Lower leg skin (tissue), 4 donors: Measurements from ENCODE around the gene HOXA5. TPM values are rescaled to one million over a fixed set of nuclear protein-coding genes. Genes with fewer than 3 reads are reported as not detected.

Source experiments
- DNase-seq, 2 donors: peaks; one replicate each; pipeline ENCODE4 v3.0.0-alpha.2; 2019; ENCODE audit warnings: low spot score in 2 of 2
- H3K4me3 ChIP-seq: fragments of 200-600 bp; sonication (generic); 2 replicates; pipeline ENCODE4 v1.5.1; 2017; ENCODE audit warnings: mild to moderate bottlenecking, low read depth; ENCODE audit not compliant: poor library complexity, severe bottlenecking
- CTCF ChIP-seq, 3 donors: fragments of 450-650 bp; IDR thresholded peaks; one replicate each; pipeline ENCODE4 v1.5.1; 2016; ENCODE audit warnings: antibody characterized with exemption in 3 of 3, mild to moderate bottlenecking in 3 of 3, moderate library complexity in 2 of 3
- POLR2A ChIP-seq, 2 donors: fragments of 450-650 bp; IDR thresholded peaks; one replicate each; pipeline ENCODE4 v1.6.1; 2016 to 2017; ENCODE audit warnings: antibody characterized with exemption in 2 of 2, mild to moderate bottlenecking in 1 of 2, moderate library complexity in 1 of 2
- WGBS, 2 donors: methylation state at CpG; one replicate each; pipeline ENCODE4 v1.1.5; 2018; 5-methylcytosine and 5-hydroxymethylcytosine counted together
- intact Hi-C: fragments of 100-400 bp; cut with DNase I; formaldehyde crosslinking; loops from one replicate; pipeline ENCODE4 v1.15.0; 2023; ENCODE audit warnings: low total_unique reads
- total RNA-seq, 4 donors: library from RNA; depleted of rRNA; stranded (reverse); fragments of >200 nt; gene quantifications; one replicate each; pipeline ENCODE4 v1.1.0, GENCODE V29; 2016

HOXA5 gene
- total RNA-seq, 4 donors from 2014 or later: 5.1 to 15.1 (median 6.1) TPM

GRCh38 chr7:27141137-27141922 lies 2.2 kb downstream of the HOXA5 start:
- WGBS, 2 donors: 82 to 89% methylated on average over 18 of the region's 18 CpGs
- TF ChIP-seq POLR2A (IDR thresholded peaks at IDR 0.05) (no peak), CTCF (IDR thresholded peaks at IDR 0.05) (no peak)
- intact Hi-C loops: loop anchor here (5.0 kb wide), 1 partner anchor 289 kb away; no protein-coding TSS in a partner anchor
- H3K4me3 ChIP-seq: no peak overlapping the region
- peak in 1 of 2 donors; percentile 28 for DNase-seq

DNA sequence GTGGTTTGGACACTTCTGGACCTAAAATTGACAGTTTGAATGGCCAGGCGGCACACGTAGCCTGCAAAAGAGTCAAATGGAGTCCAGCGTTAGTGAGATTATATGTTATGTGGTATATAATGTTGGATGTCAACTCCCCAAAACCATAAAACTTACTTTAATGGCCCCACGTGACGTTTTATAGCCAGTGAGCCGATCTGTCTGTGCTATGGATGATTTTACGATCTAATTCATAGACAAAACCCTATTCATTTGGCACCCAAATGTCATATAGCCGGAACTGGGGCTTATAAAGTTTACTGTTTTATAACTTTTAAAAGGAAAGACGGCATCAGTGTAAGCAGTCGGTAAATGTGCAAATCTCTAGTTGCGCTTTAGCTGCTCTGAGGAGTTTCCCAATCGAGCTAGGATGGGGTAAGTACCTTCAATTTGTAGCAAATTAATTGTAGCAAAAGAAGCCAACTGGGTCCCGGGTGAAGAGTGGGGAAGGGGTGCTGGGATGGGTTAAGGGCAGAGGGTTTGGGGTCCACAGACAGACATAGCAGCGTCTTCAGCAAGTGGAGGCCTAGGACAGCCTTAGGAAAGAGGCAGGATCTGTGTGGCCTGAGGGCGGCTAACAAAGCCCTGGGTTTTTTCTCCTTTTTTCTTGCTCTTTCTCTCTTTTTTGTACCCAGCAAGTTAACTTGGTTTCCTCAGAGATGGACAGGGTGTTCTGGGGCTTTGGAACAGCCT lies 3.2 kb downstream of the HOXA5 start:
- DNase-seq: peak in 1 of 2 donors; percentile 42
- TF ChIP-seq CTCF (IDR thresholded peaks at IDR 0.05) (no peak), POLR2A (IDR thresholded peaks at IDR 0.05) (no peak)
- WGBS, 2 donors: 87 to 89% methylated on average over 15 of the region's 15 CpGs
- H3K4me3 ChIP-seq: no peak overlapping the region
- intact Hi-C loops: loop anchor here (5.0 kb wide), 1 partner anchor 288 kb away; no protein-coding TSS in a partner anchor

DNA sequence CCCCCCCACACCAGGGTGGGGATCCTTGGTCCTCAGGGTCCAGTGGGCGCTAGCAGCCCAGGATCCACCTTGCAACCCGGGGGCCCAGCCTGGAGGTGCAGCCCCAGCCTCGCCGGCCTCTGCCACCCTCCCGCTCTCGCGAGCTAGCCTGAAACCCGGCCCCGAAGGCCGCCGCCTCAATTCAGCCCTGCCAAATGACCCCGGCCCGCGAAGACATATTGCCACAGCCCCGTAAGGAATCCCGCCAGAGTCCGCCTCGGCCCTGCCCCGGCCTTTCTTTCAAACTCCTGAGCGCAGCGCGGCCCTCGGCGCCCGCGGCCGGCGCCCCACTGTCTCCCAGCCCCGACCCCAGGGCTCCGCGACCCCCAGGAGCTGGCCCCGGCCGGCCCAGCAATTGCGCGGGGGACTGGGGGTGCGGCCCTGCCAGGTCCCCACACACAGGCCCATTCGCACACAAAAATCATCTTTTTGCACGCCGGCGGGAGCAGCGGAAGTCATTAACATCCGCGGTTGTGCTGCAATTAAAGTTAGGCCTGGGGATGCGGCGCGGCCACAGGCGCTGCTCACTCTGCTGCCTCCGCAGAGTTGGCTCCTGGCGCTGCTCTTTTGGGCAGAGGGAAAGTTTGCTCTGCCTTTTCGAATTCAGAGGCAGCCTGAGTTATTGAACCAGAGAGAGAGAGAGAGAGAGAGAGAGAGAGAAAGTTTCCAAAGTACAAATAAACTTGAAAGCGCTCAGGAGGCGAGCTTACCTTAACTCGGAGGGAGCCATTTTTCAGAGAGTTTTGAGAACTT lies 4.0 kb downstream of the HOXA5 start:
- no peak for TF ChIP-seq POLR2A (IDR thresholded peaks at IDR 0.05)
- no peak for TF ChIP-seq CTCF (IDR thresholded peaks at IDR 0.05)
- DNase-seq: peak in 1 of 2 donors; percentile 86
- no peak overlapping the region for H3K4me3 ChIP-seq
- intact Hi-C loops: loop anchor here (5.0 kb wide), 1 partner anchor 287 kb away; no protein-coding TSS in a partner anchor
- 89 to 94% methylated on average over 52 to 53 of the region's 53 CpGs for WGBS, 2 donors

DNA sequence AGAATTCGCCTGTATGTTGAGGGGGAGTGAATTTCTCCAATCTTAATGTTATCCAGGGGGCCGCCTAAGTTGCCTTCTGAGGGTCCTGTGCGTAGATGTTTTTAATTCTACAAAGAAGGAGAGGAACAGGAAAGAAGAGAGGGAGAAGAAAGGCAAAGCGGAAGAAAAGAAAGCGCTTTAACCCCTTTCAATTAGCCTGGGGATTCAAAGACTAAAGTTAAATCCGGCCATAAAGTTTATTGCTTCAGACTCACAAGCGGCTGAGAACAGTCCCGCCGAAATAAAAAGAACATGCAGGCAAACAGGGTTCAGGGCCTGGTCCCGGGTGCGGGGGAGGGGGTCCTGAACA lies 4.5 kb downstream of the HOXA5 start:
- 79 to 88% methylated on average over 11 of the region's 11 CpGs for WGBS, 2 donors
- TF ChIP-seq POLR2A (IDR thresholded peaks at IDR 0.05): no peak
- TF ChIP-seq CTCF (IDR thresholded peaks at IDR 0.05): no peak
- no peak overlapping the region for H3K4me3 ChIP-seq
- intact Hi-C loops: no loop called here
- DNase-seq: no peak

- H3K4me3 ChIP-seq: no peak overlapping the region
- no peak for DNase-seq
- TF ChIP-seq CTCF (IDR thresholded peaks at IDR 0.05) (no peak), POLR2A (IDR thresholded peaks at IDR 0.05) (no peak)
- WGBS, 2 donors: 84 to 97% methylated on average over 1 of the region's 1 CpG
- intact Hi-C loops: no loop called here
These were observed 5.0 kb downstream of the HOXA5 start for GRCh38 chr7:27138472-27138871.
